Gastroesophageal sphincter (tissue), 3 donors: ENCODE data around the gene EEFSEC.

Experiments used
- EP300 ChIP-seq: sonication (generic); formaldehyde crosslinking; IDR thresholded peaks from one replicate; pipeline ENCODE4 v1.6.1; 2017; ENCODE audit warnings: antibody characterized with exemption, mild to moderate bottlenecking
- POLR2A ChIP-seq, 2 donors: fragments of 450-650 bp; IDR thresholded peaks; one replicate each; pipeline ENCODE4 v1.6.1; 2017; ENCODE audit warnings: antibody characterized with exemption in 2 of 2, mild to moderate bottlenecking in 2 of 2, moderate library complexity in 1 of 2
- TF ChIP-seq, protein P1 (sequence below), 4 experiments: fragments of 200-600 bp in 2 of 4; fragments of 450-650 bp in 2 of 4; sonication (generic) in 1 of 4; IDR thresholded peaks; one replicate each; pipeline ENCODE4 v1.5.1; 2017 to 2019; ENCODE audit warnings: antibody characterized with exemption in 4 of 4, mild to moderate bottlenecking in 2 of 4, moderate library complexity in 2 of 4

GRCh38 chr3:128227507-128227906 is 74.2 kb downstream of the EEFSEC start:
- TF ChIP-seq EP300: no peak
- TF ChIP-seq, protein P1, sequence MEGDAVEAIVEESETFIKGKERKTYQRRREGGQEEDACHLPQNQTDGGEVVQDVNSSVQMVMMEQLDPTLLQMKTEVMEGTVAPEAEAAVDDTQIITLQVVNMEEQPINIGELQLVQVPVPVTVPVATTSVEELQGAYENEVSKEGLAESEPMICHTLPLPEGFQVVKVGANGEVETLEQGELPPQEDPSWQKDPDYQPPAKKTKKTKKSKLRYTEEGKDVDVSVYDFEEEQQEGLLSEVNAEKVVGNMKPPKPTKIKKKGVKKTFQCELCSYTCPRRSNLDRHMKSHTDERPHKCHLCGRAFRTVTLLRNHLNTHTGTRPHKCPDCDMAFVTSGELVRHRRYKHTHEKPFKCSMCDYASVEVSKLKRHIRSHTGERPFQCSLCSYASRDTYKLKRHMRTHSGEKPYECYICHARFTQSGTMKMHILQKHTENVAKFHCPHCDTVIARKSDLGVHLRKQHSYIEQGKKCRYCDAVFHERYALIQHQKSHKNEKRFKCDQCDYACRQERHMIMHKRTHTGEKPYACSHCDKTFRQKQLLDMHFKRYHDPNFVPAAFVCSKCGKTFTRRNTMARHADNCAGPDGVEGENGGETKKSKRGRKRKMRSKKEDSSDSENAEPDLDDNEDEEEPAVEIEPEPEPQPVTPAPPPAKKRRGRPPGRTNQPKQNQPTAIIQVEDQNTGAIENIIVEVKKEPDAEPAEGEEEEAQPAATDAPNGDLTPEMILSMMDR (IDR thresholded peaks at IDR 0.05): no peak
- TF ChIP-seq POLR2A (IDR thresholded peaks at IDR 0.05): no peak
